T-helper 9 cell (primary cell): ENCODE results near the gene DGAT2.
"Not testable (repeated sequence)": the region's sequence is repeated elsewhere in the genome, so short reads cannot be mapped to it uniquely, and the experiment has no call there.

Source experiments
- DNase-seq: peaks from one replicate; pipeline ENCODE4 v3.0.0-alpha.2; 2020
- total RNA-seq, 2 donors: gene quantifications; one replicate each; lab custom pipeline; 2026; lab: John Stamatoyannopoulos, UW

DGAT2 gene
- 0 to 0.98 reads per million in 2 donors for total RNA-seq

GRCh38 chr11:75768112-75768908 lies at the start of gene DGAT2:
Gene DGAT2 (plus strand): TSS chr11:75768778. CDS start chr11:75768992, 214 bp downstream.
- peak; percentile 45 for DNase-seq

- DNase-seq: no peak
These were observed 49.0 kb upstream of the DGAT2 start for GRCh38 chr11:75719340-75720239.

- DNase-seq: no peak
These were observed 47.9 kb upstream of the DGAT2 start for GRCh38 chr11:75720639-75721038.

GRCh38 chr11:75721852-75722668 lies 46.5 kb upstream of the DGAT2 start:
- DNase-seq: no peak

GRCh38 chr11:75722669-75723042 lies 45.9 kb upstream of the DGAT2 start:
- no peak for DNase-seq

GRCh38 chr11:75725547-75726320 lies 42.8 kb upstream of the DGAT2 start:
- DNase-seq: no peak

- DNase-seq: no peak
These were observed 39.6 kb upstream of the DGAT2 start for GRCh38 chr11:75728992-75729391.

- DNase-seq: no peak
These were observed 37.5 kb upstream of the DGAT2 start for GRCh38 chr11:75731095-75731494.

- DNase-seq: no peak
These were observed 35.5 kb upstream of the DGAT2 start for GRCh38 chr11:75733071-75733430.

GRCh38 chr11:75733431-75734107 lies 35.0 kb upstream of the DGAT2 start:
- DNase-seq: no peak

- no peak for DNase-seq
These were observed 33.9 kb upstream of the DGAT2 start for GRCh38 chr11:75734491-75735180.

- no peak for DNase-seq
These were observed 33.3 kb upstream of the DGAT2 start for GRCh38 chr11:75735181-75735845.

- DNase-seq: no peak
These were observed 31.3 kb upstream of the DGAT2 start for GRCh38 chr11:75737314-75737713.

- no peak for DNase-seq
These were observed 27.9 kb upstream of the DGAT2 start for GRCh38 chr11:75740681-75741080.

- DNase-seq: not testable (repeated sequence)
These were observed 25.4 kb upstream of the DGAT2 start for GRCh38 chr11:75743159-75743558.

- DNase-seq: no peak
These were observed 24.6 kb upstream of the DGAT2 start for GRCh38 chr11:75743711-75744563.

GRCh38 chr11:75745807-75746206 lies 22.8 kb upstream of the DGAT2 start:
- no peak for DNase-seq

GRCh38 chr11:75748729-75749273 lies 19.8 kb upstream of the DGAT2 start:
- not testable (repeated sequence) for DNase-seq

GRCh38 chr11:75754933-75755332 lies 13.6 kb upstream of the DGAT2 start:
- DNase-seq: not testable (repeated sequence)
